ENCODE results near the gene HOXB7. TPM values are rescaled to one million over a fixed set of nuclear protein-coding genes. Genes with fewer than 3 reads are reported as not detected.
A peak's percentile ranks its signal among the peaks of the same experiment; 100 is the strongest.

HOXB7 gene
- total RNA-seq, 2 donors from 2014 or later: 0.52 TPM; not detected in 1

GRCh38 chr17:48609759-48610281 is 997 bp downstream of the HOXB7 start:
- Histone ChIP-seq H3K27ac (no peak overlapping the region), H3K36me3 (replicated peaks in 1 of 2; ENCODE audit: insufficient read depth in 1 of 2, low read depth in 2 of 2) (no peaks in the 10 kb centered on the region), H3K27me3 (peaks cover 0 to 73% of the 10 kb centered on the region in 2 donors), H3K9me3 (no peaks in the 10 kb centered on the region), H3K4me1 (peaks cover 34% of the 10 kb centered on the region), H3K4me3 (peak overlapping the region in 1 of 2 donors; percentile 36)
- intact Hi-C loops (cut with DNase I): loop anchor here (10.0 kb wide), 1 partner anchor 275 kb away; no protein-coding TSS in a partner anchor
- ATAC-seq (no peak), DNase-seq (no peak)
- WGBS, 2 donors: 5 to 9% methylated on average over 15 of the region's 15 CpGs
- TF ChIP-seq, protein P1, sequence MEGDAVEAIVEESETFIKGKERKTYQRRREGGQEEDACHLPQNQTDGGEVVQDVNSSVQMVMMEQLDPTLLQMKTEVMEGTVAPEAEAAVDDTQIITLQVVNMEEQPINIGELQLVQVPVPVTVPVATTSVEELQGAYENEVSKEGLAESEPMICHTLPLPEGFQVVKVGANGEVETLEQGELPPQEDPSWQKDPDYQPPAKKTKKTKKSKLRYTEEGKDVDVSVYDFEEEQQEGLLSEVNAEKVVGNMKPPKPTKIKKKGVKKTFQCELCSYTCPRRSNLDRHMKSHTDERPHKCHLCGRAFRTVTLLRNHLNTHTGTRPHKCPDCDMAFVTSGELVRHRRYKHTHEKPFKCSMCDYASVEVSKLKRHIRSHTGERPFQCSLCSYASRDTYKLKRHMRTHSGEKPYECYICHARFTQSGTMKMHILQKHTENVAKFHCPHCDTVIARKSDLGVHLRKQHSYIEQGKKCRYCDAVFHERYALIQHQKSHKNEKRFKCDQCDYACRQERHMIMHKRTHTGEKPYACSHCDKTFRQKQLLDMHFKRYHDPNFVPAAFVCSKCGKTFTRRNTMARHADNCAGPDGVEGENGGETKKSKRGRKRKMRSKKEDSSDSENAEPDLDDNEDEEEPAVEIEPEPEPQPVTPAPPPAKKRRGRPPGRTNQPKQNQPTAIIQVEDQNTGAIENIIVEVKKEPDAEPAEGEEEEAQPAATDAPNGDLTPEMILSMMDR (IDR thresholded peaks at IDR 0.05): no peak
- no peak for TF ChIP-seq POLR2A (IDR thresholded peaks at IDR 0.05)

GRCh38 chr17:48609033-48609432 is 1.8 kb downstream of the HOXB7 start:
- Histone ChIP-seq H3K27me3 (peaks cover 0 to 74% of the 10 kb centered on the region in 2 donors), H3K4me3 (no peak overlapping the region), H3K27ac (no peak overlapping the region)

GRCh38 chr17:48608494-48608834 is 2.4 kb downstream of the HOXB7 start:
- Histone ChIP-seq H3K4me3 (no peak overlapping the region), H3K27me3 (peaks cover 0 to 74% of the 10 kb centered on the region in 2 donors), H3K4me1 (peaks cover 29% of the 10 kb centered on the region), H3K9me3 (no peaks in the 10 kb centered on the region), H3K36me3 (replicated peaks in 1 of 2; ENCODE audit: insufficient read depth in 1 of 2, low read depth in 2 of 2) (no peaks in the 10 kb centered on the region), H3K27ac (no peak overlapping the region)
- ATAC-seq (no peak), DNase-seq (no peak)
- 75 to 95% methylated on average over 1 of the region's 1 CpG for whole genome bisulfite sequencing, 2 donors
- no peak for TF ChIP-seq POLR2A (IDR thresholded peaks at IDR 0.05)
- TF ChIP-seq, protein P1 (IDR thresholded peaks at IDR 0.05): no peak
- intact Hi-C loops (cut with DNase I): no loop called here

More at GRCh38 chr17:48609033-48609432, 1.8 kb downstream of the HOXB7 start:
- H3K36me3 ChIP-seq (replicated peaks in 1 of 2; ENCODE audit: insufficient read depth in 1 of 2, low read depth in 2 of 2): no peaks in the 10 kb centered on the region
- TF ChIP-seq, protein P1 (IDR thresholded peaks at IDR 0.05): no peak
- TF ChIP-seq POLR2A (IDR thresholded peaks at IDR 0.05): no peak
- H3K9me3 ChIP-seq: no peaks in the 10 kb centered on the region
- H3K4me1 ChIP-seq: peaks cover 30% of the 10 kb centered on the region
- ATAC-seq: no peak
- intact Hi-C loops (cut with DNase I): no loop called here
- DNase-seq: no peak

GRCh38 chr17:48606892-48607614 is 3.8 kb downstream of the HOXB7 start:
- Histone ChIP-seq H3K9me3 (no peaks in the 10 kb centered on the region), H3K4me1 (peaks cover 24% of the 10 kb centered on the region), H3K36me3 (replicated peaks in 1 of 2; ENCODE audit: insufficient read depth in 1 of 2, low read depth in 2 of 2) (no peaks in the 10 kb centered on the region), H3K27me3 (peaks cover 0 to 67% of the 10 kb centered on the region in 2 donors), H3K4me3 (no peak overlapping the region), H3K27ac (no peak overlapping the region)
- WGBS, 2 donors: 28 to 51% methylated on average over 9 of the region's 9 CpGs
- ATAC-seq (no peak), DNase-seq (no peak)
- intact Hi-C loops (cut with DNase I): no loop called here
- TF ChIP-seq, protein P1 (IDR thresholded peaks at IDR 0.05): no peak
- no peak for TF ChIP-seq POLR2A (IDR thresholded peaks at IDR 0.05)
